HG03066 (cell line): ENCODE results near the gene IL18BP.

Experiments used
- ATAC-seq: cut with Tn5 transposase; IDR thresholded peaks from one replicate; pipeline ENCODE4 v1.9.1; 2021; ENCODE audit warnings: low read depth; ENCODE audit not compliant: unreplicated experiment

The IL18BP gene

DNA sequence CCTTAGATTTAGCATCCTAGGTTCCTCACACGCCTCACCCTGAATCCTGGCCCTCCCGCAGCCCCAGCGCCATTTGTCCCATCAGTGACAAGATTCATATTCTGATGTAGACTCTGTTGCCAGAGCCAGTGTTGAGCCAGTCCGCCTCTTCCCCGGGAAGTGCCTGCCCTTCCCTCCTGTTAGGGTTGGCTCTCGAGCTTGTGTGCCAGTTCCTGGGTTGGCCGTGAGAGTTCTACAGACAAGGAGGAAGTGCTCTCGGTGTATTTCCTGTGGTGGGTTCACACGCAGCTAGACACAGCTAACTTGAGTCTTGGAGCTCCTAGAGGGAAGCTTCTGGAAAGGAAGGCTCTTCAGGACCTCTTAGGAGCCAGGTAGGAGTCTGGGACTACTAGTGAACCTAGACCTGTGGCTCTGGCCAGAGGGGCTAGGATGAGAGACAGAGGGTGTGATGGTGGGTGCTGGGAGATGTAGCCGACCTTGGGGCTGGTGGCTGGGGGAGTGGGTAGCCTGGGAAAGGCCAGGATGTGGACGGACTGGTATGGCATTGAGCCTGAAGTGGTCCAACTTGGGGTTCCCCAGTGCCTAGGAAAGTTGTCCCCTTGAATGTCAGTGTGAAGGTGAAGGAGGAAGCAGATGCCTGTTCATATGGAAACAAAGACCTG lies at the start of gene IL18BP:
Gene IL18BP, plus strand, starts transcription at position 261 of the 662 bp plus-strand sequence. CDS start 1,076 bp downstream, outside the sequence.
- no peak for ATAC-seq

DNA sequence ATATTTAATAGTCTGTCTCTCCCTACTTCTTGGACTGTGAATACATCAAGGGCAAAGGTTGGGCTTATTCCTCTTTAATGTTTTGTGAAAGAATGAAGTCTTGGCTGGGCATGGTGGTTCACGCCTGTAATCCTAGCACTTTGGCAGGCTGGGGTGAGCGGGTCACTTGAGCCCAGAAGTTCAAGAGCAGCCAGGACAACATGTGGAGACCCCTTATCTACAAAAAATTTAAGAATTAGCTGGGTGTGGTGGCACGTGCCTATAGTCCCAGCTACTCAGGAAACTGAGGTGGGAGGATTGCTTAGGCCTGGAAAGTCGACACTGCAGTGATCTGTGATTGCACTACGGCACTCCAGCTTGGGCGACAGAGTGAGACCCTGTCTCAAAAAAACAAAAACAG lies 49.7 kb upstream of the IL18BP start:
- ATAC-seq: no peak

DNA sequence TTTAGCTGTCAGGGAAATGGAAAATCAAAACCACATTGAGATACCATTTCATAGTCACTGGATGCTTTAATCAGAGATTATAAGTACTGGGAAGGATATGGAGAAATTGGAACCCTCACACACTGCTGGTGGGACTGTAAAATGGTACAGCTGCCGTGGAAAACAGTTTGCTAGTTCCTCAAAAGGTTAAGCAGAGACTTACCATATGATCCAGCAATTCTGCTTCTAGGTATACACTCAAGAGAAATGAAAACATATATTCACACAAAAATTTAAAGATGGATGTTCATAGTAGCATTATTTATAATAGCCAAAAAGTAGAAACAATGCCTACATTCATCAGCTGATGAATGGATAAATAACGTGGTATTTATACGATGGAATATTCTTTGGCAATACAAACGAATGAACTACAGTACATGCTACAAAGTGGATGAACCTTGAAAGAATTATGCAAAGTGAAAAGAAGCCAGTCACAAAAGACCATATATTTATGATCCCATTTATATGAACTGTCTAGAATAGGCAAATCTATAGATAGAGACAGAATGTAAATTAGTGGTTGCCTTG lies 46.9 kb upstream of the IL18BP start:
- ATAC-seq: no peak

DNA sequence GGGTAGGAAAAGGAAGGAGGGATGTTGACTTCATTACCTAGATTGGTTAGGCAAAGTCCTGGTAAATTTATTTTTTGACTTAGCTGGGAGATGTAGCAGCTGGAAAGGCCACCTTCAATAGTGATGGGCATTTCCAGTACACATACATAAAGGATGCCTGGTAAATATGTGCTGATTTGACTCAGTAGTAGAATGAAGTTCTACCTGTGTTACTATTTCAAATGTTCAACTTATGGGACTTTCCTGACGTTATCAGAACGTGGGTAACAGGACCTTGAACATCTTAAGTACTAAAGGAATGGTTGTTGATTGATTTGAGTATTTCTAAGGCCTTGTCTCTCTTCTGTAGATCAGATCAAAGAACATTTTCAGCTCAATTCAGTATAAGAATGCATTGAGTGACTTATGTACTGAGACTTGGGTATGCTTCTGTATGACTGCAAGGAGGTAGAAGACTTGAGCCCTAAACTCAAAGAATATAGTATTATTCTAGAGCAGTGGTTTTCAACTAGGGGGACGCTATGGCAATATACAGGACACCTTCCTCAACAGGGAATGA lies 42.7 kb upstream of the IL18BP start:
- ATAC-seq: no peak

DNA sequence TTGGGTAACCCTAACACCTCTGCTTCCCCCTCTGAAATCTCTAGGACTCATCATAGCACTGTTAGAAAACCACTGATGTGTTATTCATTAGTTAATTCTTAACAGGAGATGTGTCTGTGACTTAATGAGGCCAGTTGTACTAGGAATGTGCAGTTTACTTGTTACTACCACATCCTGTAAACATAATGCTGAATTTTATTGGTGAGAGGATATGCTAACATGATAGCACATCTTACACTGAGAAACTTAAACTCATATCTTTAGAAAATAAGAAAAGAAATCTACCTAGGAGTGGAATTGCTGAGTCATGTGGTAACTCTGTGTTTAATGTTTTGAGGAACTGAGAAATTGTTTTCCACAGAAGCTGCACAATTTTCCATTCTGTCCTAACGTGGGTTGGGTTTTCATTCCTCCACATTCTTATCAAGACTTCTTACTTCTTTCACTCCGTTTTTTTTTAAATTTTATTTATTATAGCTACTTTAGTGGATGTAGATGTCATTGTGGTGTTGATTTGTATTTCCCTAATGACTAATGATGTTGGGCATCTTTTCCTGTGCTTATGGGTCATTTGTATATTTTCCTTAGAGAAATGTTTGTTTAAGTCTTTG lies 36.2 kb upstream of the IL18BP start:
- ATAC-seq: no peak

DNA sequence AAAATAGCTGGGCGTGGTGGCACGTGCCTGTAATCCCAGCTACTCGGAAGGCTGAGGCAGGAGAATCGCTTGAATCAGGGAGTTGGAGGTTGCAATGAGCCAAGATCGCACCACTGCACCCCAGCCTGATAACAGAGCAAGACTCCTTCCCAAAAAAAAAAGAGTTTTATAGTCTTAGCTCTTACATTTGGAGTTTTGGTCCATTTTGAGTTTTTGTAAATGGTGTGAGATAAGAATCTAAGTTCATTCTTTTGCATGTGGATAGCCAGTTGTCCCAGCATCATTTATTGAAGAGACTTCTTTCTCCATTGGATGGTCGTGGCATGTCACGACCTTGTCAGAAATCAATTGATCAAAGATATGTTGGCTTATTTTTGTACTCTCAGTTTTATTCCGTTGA lies 35.2 kb upstream of the IL18BP start:
- ATAC-seq: no peak

DNA sequence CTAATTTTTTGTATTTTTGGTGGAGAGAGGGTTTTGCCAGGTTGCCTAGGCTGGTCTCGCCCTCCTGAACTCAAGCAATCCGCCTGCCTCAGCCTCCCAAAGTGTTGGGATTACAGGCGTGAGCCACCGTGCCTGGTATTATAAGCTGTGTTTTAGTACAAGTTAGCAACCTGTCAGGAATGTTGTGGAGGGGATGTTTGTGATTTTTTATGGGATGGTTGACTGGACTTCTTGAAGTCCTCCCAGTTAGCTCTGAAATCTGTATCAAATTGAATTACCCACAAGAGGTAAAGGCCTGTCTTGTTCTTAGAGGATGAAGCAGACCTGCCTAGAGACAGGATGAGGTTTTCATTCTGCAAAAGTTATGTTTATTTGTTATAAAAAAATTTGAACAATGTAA lies 34.1 kb upstream of the IL18BP start:
- ATAC-seq: no peak

DNA sequence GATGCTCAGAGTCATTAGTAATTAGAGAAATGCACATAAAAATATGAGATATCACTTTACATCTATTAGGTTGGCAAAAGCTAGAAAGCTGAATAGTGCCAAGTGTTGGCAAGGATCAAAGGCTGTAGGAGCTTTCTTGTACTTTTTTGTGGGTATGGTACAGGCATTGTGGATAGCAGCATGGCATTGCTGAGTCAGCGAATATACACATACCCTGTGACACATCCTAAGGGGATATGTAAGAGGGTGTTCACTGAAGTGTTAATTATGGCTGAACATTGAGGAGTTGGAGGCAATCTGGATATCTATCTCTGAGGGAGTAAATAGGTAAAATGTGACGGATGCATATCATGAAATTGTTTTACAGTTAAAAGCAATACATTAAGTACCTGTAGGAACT lies 27.0 kb upstream of the IL18BP start:
- no peak for ATAC-seq

DNA sequence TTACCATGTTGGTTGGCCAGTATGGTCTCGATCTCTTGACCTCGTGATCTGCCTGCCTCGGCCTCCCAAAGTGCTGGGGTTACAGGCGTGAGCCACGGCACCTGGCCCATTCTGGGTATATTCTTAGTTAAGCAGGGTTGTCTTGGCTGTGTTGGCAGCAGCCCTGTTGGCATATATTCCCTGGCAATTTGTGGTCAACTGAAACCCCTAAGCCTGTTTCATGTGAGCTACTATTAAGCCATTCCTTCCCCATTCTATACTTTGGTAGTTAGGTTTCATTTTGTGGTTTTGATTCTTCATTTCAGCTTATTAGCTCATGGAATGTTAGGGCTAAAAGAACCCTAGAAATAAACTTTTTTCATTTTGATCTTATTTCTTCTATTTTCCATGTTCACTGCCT lies 22.2 kb upstream of the IL18BP start:
- ATAC-seq: no peak

DNA sequence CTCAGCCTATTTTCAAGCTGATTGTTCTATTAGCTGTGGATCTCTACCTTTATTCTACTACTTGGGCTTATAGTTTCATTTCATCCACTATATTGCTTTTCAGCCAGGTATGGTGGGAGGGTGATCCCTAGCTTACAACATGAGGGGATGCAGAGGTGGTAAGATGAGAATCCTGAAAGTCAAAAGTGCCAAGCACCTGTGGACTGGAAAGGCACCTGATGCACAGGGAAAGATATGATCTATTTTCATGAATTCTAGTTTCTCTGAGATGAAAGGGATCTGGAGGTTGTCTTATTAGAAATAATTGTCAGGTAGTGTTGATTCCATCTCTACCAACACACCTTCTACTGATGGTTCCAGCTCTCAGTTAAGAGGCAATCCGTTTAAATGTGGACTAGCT lies 21.6 kb upstream of the IL18BP start:
- no peak for ATAC-seq

DNA sequence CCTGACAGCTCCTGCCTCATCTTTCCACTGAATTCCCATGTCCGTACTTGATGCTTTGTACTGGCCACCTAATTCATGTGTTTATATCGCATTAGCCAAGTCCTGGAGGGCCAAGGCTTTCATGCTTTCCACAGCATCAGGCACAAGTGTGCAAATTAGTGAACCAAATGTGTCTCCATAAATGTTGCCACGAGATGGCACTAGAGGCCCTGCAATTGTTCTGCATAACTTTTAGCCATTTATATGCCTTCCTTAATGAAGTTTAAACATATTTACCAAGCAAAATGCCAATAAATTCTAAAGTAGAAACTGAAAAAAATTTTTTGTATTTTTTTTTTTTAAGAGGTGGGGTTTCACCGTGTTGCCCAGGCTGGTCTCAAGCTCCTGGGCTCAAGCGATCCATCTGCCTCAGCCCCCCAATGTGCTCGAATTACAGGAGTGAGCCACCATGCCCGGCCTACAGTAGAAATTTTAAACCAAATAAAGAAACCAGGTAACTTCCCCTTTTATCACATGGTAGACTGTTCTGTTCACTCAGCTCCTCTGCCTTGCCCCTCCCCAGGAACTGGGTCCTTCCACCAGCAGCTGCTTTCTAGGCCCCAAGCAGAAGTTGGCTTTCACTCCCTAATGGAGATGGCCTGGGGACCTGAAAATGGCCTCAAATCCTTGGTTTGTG lies 20.8 kb upstream of the IL18BP start:
- ATAC-seq: no peak

DNA sequence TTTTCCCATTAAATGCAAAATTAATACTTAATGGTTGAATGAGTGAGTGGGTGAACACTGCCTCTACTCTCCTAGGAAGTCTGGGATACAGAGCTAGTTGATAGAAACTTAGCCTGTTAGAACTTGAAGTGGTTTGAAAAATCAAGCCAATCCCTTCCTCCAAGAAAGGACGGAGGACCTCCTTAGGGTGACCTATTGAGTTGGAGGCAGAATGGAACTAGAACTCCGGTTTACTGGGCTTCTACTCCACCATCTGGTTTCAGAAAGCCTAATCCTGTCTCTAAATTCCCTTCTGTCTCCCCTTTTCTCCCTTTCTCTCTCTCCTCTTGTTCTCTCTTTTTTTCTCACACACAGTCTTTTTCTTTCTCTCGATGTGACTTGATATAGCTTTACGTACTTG lies 19.6 kb upstream of the IL18BP start:
- no peak for ATAC-seq

DNA sequence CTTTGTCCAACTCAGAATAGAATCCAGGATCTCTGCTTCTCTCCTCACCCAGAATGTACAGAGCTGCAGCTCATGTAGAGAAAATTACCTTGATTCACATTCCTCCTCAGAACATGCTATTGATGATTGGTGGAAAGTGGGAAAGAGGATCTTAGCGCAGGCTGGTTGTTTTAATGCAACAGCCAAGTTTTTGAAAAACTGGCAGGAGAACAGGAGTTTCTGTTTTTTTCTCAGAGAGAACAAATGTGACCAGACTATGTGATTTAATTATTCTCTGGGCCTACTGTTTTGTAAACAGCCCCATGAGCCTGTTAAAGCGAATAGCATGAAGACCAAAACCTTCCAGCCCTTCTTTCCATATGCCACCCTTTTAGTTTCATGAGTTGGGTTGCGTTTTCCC lies 19.1 kb upstream of the IL18BP start:
- ATAC-seq: no peak

DNA sequence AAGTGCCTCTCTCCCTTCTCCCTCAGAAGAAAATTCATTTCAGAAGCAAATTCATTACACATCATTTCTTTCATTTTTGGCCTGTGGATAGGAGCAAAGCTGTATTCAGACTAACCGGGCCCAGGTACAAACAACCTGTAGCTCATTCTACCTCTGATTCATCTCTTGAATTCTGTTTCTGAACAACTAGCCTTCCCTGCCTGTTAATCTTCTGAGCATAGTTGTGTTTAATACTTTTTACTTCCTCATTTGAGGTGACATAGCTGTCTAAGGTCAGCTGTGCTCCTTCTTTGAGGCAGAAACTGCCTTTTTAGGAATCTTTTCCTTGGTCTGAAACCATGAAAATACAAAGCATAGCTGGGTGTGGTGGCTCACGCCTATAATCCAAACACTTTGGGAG lies 12.6 kb upstream of the IL18BP start:
- no peak for ATAC-seq

DNA sequence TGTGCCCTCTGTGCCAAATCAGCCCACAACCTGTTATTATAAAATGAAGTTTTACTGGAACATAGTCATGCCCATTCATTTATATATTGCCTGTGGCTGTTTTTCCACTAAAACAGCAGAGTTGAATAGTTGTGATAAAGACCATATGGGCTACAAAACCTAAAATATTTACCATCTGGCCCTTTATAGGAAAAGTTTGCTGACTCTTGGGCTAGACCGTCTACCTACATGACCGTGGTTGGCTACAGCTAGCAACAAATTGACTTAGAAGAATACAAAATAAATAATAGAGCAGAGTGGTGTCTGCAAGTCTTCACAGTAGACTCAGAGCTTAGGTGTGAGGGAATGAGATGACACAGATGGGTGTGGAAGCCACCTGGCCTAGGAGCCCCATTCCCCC lies 11.2 kb upstream of the IL18BP start:
- ATAC-seq: no peak

DNA sequence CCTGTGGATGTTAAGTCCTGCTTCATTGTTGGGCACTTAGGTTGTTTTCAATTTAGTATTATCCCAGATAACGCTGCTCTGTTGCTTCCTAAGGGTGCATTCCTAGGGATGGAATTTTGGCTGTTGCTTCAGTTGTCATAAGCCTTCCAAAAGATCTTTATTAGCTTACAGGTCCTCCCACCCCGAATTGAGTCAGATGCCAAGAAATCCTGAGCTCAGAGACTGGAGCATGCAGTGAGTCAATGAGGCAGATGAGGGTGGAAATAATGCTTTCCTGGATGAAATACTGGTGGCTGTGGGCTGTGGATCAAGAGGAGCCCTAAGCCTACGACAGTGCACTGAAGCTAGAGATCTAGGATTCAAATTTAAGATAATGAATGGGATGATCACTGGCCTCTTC lies 10.7 kb upstream of the IL18BP start:
- ATAC-seq: no peak

DNA sequence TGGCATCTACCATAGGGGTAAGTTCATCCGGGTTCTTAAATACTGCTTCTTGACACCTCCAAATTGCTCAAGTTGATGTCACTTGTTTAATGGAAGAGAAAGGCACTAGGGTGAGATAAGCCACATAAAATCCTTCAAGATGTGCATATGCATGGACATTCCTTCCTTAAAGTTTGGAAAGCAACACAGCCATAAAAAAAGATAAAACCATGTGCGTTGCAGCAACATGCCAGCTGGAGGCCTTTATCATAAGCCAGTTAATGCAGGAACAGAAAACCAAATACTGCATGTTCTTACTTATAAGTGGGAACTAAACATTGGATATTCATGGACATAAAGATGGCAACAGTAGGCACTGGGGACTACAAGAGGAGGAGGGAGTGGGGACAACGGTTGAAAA lies 8.0 kb upstream of the IL18BP start:
- no peak for ATAC-seq

DNA sequence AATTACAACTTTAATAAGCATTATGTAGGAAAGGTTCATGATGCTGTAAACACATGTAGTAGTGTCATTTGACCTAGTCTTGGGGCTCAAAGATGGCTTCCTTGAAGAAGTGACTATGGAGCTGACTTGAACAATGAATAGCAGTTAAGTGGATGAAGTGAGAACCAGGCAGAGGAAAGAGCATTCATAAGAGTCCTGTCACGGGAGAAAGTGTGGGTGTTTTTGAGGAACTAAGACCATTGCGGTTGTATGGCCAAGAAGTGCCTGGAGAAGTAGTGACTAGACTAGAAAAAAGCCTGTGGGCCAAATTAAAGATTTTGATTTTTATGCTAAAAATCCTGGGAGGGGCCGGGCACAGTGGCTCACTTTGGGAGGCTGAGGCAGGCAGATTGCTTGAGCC lies 7.2 kb upstream of the IL18BP start:
- ATAC-seq: no peak

DNA sequence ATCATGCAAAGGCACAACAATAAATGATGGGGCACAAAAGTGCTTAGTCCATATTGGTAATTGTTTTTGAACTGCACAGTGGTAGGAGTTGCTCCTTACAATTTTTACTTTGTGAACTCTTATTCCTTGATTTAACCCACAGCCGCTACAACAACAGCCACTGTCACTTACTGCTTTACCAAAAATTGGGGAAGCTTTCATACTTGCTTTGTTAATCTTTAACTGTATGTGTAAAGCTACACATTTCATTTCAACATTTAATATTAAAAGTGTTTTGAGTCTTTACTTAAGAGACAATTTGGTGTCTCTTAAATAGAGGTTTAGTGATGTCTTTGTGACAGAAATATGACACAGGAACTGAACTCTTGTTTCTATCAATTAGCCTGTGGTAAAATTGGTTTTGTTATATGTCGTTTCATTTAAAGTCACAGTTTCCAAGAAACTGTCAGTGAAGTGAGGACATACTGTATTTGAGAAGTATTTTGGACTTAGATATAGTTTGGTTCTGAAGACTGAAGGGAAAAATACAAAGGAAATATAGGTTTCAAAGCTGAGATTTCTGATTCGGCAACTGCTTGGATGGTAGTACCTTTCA lies 6.5 kb upstream of the IL18BP start:
- no peak for ATAC-seq

DNA sequence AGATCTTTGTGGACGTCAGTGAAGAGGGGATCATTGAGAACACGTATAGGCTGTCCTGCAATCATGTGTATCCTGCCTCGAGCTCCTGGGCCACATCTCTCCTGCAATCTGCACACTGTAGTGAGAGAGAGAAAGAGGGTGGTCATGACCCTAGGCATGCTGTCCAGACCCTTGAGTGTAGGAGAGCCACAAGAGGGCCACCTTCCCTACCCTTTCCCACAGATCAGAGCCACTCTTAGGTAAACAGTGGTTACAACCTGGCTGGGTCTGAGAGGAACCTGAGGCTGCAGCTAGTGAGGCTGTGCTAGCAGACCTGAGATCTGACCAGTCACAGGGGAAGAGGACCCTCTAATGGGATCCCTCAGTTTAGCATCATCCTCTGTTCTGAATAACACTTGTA lies 3.9 kb upstream of the IL18BP start:
- ATAC-seq: no peak

DNA sequence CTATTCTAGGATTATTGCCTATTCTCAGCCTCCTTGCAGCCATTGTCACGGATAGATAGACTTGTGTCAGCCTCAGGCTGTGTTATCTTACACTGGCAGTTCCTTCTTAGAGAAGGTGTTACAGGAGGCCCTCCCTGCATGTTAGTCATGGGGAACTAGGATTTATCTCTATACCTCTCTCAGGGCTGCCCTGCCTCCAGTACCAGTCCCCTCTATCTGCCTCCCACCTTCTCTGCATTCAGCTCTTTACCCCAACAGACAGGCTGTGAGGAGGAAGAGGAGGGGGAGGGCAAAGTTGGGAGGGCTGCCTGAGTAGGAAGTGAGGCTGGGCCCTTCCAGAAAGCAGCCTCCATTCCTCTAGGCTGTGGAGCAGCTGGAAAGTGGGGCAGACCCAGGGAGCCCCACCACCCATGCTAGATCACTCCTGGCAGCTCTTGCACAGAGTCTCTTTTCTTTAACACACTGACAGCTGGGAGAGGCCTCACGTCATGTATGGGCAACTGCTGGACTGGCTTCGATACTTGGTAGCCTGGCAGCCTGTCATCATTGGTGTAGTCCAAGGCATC lies 2.9 kb upstream of the IL18BP start:
- no peak for ATAC-seq
